ENCODE data around the gene EFCAB7. TPM values are rescaled to one million over a fixed set of nuclear protein-coding genes. Genes with fewer than 3 reads are reported as not detected.

Gene EFCAB7
- total and polyA plus RNA-seq, 2 donors (not counting 3 experiments of a cell fraction or from before 2014, with no cell fraction given), result 1.4 to 7.1 TPM

GRCh38 chr1:63557365-63557987 lies 34.2 kb downstream of the EFCAB7 start:
- Histone ChIP-seq H3K9me1 (replicated peaks; ENCODE audit: control insufficient read depth, extremely low read depth, insufficient read depth, low read length) (no peaks in the 10 kb centered on the region), H2AFZ (ENCODE audit: low read depth, low read length) (no peak overlapping the region), H3K36me3 (ENCODE audit: control insufficient read depth in 2 of 2, extremely low read depth in 1 of 2, insufficient read depth in 2 of 2, low read length in 2 of 2) (no peaks in the 10 kb centered on the region), H3K4me3 (replicated peaks in 1 of 3; ENCODE audit: insufficient read depth in 1 of 3, low read depth in 1 of 3, low read length in 3 of 3) (no peak overlapping the region), H3K27me3 (ENCODE audit: control insufficient read depth in 2 of 2, insufficient read depth in 2 of 2, low read length in 2 of 2) (no peaks in the 10 kb centered on the region), H3K79me2 (ENCODE audit: control insufficient read depth, insufficient read depth, low read length) (no peaks in the 10 kb centered on the region), H3K4me2 (ENCODE audit: insufficient read depth, low read length) (no peak overlapping the region), H4K20me1 (replicated peaks; ENCODE audit: control insufficient read depth, extremely low read depth, insufficient read depth, low read length) (no peaks in the 10 kb centered on the region), H3K27ac (ENCODE audit: insufficient read depth, low read depth, low read length) (no peak overlapping the region), H3K9ac (replicated peaks; ENCODE audit: extremely low read depth, insufficient read depth, low read length) (no peak overlapping the region), H3K4me1 (ENCODE audit: control insufficient read depth, extremely low read depth, insufficient read depth, low read length) (no peaks in the 10 kb centered on the region), H3K9me3 (replicated peaks; ENCODE audit: control insufficient read depth, insufficient read depth, low read length) (no peaks in the 10 kb centered on the region)
- CTCF ChIA-PET, result interaction anchor here (0.6 to 5.6 kb wide), 15 partner anchors 9 to 690 kb away, joined by 3 to 68 read pairs (median 5); partner anchors contain the start of genes EFCAB7, ITGB3BP and PGM1
- FAIRE-seq, result no peak
- intact Hi-C loops (cut with micrococcal nuclease), result loop anchor here (1.0 to 10.0 kb wide), 2 partner anchors 553 to 689 kb away; no protein-coding TSS in a partner anchor
- dilution Hi-C loops (cut with MboI; ENCODE audit: extremely low pct_ligation_motif_present, low sequenced_read_pairs), result no loop called here
- POLR2A ChIA-PET, result no interaction called here
- BruUV-seq (replicated peaks), result no TSS peak
- DNase-seq (ENCODE audit: low read depth, low spot score), result peak; percentile 52
- TF ChIP-seq POLR2AphosphoS5 (IDR thresholded peaks at IDR 0.05; ENCODE audit: insufficient read depth, low read depth, low read length) (no peak), CTCF (IDR thresholded peaks at IDR 0.05; ENCODE audit: extremely low read depth in 1 of 2, insufficient read depth in 1 of 2, low read depth in 1 of 2, low read length in 2 of 2) (peak; percentile 53 to 58)

- Histone ChIP-seq H3K79me2 (ENCODE audit: control insufficient read depth, insufficient read depth, low read length) (no peaks in the 10 kb centered on the region), H3K4me1 (ENCODE audit: control insufficient read depth, extremely low read depth, insufficient read depth, low read length) (no peaks in the 10 kb centered on the region), H3K4me3 (replicated peaks in 1 of 3; ENCODE audit: insufficient read depth in 1 of 3, low read depth in 1 of 3, low read length in 3 of 3) (no peak overlapping the region), H4K20me1 (replicated peaks; ENCODE audit: control insufficient read depth, extremely low read depth, insufficient read depth, low read length) (no peaks in the 10 kb centered on the region), H3K27ac (ENCODE audit: insufficient read depth, low read depth, low read length) (no peak overlapping the region), H2AFZ (ENCODE audit: low read depth, low read length) (no peak overlapping the region), H3K27me3 (ENCODE audit: control insufficient read depth in 2 of 2, insufficient read depth in 2 of 2, low read length in 2 of 2) (no peaks in the 10 kb centered on the region), H3K9me1 (replicated peaks; ENCODE audit: control insufficient read depth, extremely low read depth, insufficient read depth, low read length) (no peaks in the 10 kb centered on the region), H3K4me2 (ENCODE audit: insufficient read depth, low read length) (no peak overlapping the region), H3K9me3 (replicated peaks; ENCODE audit: control insufficient read depth, insufficient read depth, low read length) (no peaks in the 10 kb centered on the region), H3K36me3 (ENCODE audit: control insufficient read depth in 2 of 2, extremely low read depth in 1 of 2, insufficient read depth in 2 of 2, low read length in 2 of 2) (no peaks in the 10 kb centered on the region), H3K9ac (replicated peaks; ENCODE audit: extremely low read depth, insufficient read depth, low read length) (no peak overlapping the region)
- TF ChIP-seq CTCF (IDR thresholded peaks at IDR 0.05; ENCODE audit: extremely low read depth in 1 of 2, insufficient read depth in 1 of 2, low read depth in 1 of 2, low read length in 2 of 2) (no peak), JUN (IDR thresholded peaks at IDR 0.05; ENCODE audit: borderline replicate concordance, insufficient read depth, insufficient read length, low read depth) (no peak), MYC (IDR thresholded peaks at IDR 0.05; ENCODE audit: low read depth, low read length) (no peak)
- ChIA-PET CTCF (interaction anchor here (1.1 to 3.8 kb wide), 2 partner anchors 18 to 688 kb away, joined by 5 to 68 read pairs; no protein-coding TSS in a partner anchor), POLR2A (no interaction called here)
- DNase-seq (ENCODE audit: low read depth, low spot score), result no peak
- BruUV-seq (replicated peaks), result no TSS peak
- intact Hi-C loops (cut with micrococcal nuclease), result loop anchor here (10.0 kb wide), 1 partner anchor 555 kb away; no protein-coding TSS in a partner anchor
- dilution Hi-C loops (cut with MboI; ENCODE audit: extremely low pct_ligation_motif_present, low sequenced_read_pairs), result no loop called here
- no peak for FAIRE-seq
Observed at GRCh38 chr1:63559357-63559756, 36.0 kb downstream of the EFCAB7 start.

All from endothelial cell of umbilical vein (primary cell).